Measurements from ENCODE around the gene KLHDC1.
"Not testable (repeated sequence)": the region's sequence is repeated elsewhere in the genome, so short reads cannot be mapped to it uniquely, and the experiment has no call there.

Gene KLHDC1

GRCh38 chr14:49692811-49693734, at the start of gene KLHDC1:
Gene KLHDC1, plus strand, starts transcription at chr14:49693120. Its CDS starts 75 bp downstream, at chr14:49693195.
- DNase-seq (ENCODE audit: low read depth, low spot score): peak; percentile 36

DNA sequence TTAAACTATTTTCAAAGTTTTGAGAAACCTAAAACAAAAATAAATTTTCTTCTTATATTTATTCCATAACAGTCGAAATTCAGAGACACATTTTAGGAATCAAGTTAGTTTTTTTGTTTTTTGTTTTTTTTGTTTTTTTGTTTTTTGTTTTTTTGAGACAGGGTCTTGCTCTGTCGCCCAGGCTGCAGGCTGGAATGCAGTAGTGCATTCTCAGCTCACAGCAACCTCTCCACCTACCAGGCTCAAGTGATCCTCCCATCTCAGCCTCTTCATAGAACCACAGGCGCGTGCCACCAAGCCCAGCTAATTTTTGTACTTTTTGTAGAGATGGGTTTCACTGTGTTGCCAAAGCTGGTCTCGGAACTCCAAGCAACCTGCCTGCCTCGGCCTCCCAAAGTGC, 39.4 kb upstream of the KLHDC1 start:
- DNase-seq (ENCODE audit: low read depth, low spot score): no peak

GRCh38 chr14:49654511-49654910, 38.4 kb upstream of the KLHDC1 start:
- no peak for DNase-seq (ENCODE audit: low read depth, low spot score)

- not testable (repeated sequence) for DNase-seq (ENCODE audit: low read depth, low spot score)
These were observed 35.4 kb upstream of the KLHDC1 start for GRCh38 chr14:49657500-49657899.

- DNase-seq (ENCODE audit: low read depth, low spot score): no peak
These were observed 33.1 kb upstream of the KLHDC1 start for GRCh38 chr14:49659526-49660455.

GRCh38 chr14:49670475-49670874, 22.4 kb upstream of the KLHDC1 start:
- DNase-seq (ENCODE audit: low read depth, low spot score): no peak

- DNase-seq (ENCODE audit: low read depth, low spot score): no peak
These were observed 19.3 kb upstream of the KLHDC1 start for GRCh38 chr14:49673586-49673985.

- DNase-seq (ENCODE audit: low read depth, low spot score): no peak
These were observed 15.3 kb upstream of the KLHDC1 start for GRCh38 chr14:49677643-49678042.

DNA sequence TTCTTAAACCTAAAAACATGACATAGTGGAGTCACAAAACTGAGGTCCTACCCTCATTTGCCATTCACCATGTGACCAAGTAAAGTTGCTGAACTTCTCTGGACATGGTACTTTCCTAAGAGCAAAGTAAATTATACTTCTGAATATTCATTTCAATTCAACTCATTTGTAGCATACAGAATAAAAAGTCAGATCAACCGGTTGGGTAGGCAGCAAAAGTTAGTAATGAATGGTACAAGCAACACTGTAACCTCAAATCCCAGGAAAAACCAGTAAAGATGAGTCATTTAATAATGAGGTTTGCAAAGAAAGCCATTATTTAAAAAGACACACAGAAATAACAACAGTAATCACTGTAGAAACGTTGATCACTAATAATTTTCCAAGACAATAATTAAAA, 13.6 kb upstream of the KLHDC1 start:
- no peak for DNase-seq (ENCODE audit: low read depth, low spot score)

- DNase-seq (ENCODE audit: low read depth, low spot score): no peak
These were observed 6.5 kb upstream of the KLHDC1 start for GRCh38 chr14:49686425-49686824.

DNA sequence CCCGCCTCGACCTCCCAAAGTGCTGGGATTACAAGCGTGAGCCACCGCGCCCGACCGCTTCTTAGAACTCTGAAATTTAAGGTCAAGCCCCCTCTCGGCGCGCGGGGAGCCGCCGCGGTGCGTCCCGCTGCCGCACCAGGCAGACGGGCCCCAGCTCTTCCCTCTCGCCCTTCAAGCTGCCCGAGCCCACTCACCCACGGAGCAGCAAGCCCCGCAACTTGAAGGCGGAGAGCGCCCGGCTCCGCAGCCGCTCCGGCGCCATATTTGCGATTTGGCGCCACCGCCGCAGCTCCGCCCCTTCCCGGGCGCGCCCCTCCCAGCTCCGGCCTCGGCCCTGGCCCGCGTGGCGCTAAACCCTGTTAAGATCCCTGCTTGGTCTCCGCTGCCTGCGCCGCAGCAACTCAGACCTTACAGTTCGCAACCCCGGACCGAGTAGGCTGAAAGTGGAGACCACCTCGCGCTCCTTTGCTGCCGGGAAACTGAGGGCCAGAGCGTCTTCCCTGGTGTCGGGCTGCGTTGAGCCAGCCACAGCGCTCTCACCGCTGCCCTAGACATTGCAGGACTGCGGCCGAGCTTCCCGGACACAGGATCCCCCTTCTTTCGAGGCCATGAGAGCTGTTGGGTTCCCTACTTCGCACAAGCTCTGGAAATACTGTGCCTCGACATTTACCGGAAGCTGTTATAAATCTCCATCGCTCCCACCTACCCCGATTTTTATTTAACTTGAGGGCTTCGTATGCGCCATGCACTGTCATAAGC, 4.8 kb upstream of the KLHDC1 start, which contains the start of gene POLE2:
TSS of gene POLE2 (minus strand) at position 273 of the 759 bp plus-strand sequence. CDS start at position 262, 11 bp downstream.
- peak; percentile 35 for DNase-seq (ENCODE audit: low read depth, low spot score)

- DNase-seq (ENCODE audit: low read depth, low spot score): no peak
These were observed 4.3 kb upstream of the KLHDC1 start for GRCh38 chr14:49688701-49689030.

GRCh38 chr14:49691031-49691430, 1.9 kb upstream of the KLHDC1 start:
- DNase-seq (ENCODE audit: low read depth, low spot score): no peak

DNA sequence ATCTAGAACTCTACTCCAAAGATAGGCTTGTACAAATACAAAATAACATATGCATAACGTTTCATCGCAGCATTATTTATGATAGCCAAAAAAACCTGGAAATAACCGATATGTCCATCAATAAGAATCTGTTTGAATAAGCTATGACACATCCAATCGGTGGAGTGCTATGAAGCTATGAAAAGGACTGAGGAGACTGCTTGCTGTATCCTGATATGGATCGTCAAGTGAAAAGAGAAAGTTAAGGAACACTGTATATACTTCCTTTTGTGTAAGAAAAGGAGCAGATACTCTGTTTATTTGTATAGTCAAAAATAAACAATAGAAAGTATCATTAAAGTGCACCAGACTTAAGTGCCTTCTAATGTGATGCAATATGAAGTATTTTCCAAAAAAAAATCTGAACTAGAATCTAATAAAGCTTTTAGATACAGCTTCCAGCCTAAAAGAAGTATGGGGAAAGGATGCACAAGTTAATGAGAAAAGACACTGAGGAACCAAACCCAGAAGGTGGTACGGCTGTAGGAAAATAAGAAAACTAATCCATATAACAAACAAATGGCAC, 645 bp upstream of the KLHDC1 start:
- no peak for DNase-seq (ENCODE audit: low read depth, low spot score)

DNA sequence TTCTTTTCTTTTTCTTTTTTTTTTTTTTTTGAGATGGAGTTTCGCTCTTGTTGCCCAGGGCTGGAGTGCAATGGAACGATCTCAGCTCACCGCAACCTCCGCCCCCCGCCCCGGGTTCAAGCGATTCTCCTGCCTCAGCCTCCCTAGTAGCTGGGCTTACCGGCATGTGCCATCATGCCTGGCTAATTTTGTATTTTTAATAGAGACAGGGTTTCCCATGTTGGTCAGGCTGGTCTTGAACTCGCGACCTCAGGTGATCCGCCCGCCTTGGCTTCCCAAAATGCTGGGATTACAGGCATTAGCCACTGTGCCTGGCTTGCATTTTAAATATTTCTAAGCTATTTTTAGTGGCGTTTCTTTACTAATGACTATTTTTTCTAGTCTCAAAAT, 810 bp downstream of the KLHDC1 start:
- DNase-seq (ENCODE audit: low read depth, low spot score): not testable (repeated sequence)

- DNase-seq (ENCODE audit: low read depth, low spot score): no peak
These were observed 9.8 kb downstream of the KLHDC1 start for GRCh38 chr14:49702725-49703124.

DNA sequence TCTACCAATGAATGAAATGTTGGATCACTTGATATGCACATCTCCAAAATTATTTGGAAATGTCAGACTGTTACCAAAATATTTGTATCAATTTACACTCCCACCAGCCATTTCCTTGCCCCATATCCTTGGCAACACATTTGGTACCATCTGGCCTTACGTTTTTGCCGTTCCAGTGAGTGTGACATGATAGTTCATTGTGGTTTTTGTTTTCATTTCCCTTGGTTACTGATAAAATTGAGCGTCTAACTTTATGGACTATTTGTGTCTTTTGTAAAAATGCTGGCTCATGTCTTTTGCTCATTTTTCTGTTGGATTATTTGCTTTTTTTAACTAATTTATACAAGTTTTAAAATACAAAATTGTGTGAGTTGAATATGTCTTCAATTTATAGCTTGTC, 11.0 kb downstream of the KLHDC1 start:
- no peak for DNase-seq (ENCODE audit: low read depth, low spot score)

DNA sequence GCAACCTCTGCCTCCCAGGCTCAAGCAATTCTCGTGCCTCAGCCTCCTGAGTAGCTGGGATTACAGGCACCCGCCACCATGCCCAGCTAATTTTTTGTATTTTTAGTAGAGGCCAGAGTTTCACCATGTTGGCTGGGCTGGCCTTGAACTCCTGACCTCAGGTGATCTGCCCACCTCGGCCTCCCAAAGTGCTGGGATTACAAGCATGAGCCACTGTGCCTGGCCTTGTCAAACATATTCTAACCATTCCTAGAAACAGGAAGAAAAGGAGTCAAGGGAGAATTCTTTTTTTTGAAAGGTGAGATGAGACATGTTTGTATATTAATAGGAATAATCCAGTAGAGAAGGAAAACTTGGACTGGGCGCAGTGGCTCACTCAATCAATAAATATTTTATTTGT, 11.6 kb downstream of the KLHDC1 start:
- DNase-seq (ENCODE audit: low read depth, low spot score): not testable (repeated sequence)

DNA sequence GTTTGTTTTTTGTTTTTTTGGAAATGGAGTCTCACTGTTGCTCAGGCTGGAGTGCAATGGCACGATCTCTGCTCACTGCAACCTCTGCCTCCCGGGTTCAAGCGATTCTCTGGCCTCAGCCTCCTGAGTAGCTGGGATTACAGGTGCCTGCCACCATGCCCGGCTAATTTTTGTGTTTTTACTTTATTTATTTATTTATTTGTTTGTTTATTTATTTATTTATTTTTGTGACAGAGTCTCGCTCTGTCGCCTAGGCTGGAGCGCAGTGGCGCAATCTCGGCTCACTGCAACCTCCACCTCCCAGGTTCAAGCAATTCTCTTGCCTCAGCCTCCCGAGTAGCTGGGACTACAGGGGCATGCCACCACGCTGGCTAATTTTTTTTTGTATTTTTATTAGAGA, 18.1 kb downstream of the KLHDC1 start:
- DNase-seq (ENCODE audit: low read depth, low spot score): not testable (repeated sequence)

DNA sequence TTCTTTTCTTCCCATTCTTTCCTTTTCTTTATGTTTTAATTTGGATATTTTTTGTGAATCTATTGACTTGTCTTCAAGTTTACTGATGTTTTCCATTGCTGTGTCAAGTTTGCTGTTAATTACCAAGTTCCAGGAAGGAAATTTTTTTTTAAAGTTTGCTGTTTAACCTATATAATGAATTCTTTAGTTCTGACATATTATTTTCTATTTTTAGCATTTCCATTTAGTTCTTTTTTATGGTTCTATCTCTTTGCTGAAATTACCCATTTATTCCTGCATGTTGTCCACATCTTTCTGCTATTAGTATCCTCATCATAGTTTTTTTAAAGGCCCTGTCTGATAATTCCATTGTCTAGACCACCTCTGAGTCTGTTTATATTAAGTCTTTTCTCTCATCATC, 27.8 kb downstream of the KLHDC1 start:
- DNase-seq (ENCODE audit: low read depth, low spot score): no peak

DNA sequence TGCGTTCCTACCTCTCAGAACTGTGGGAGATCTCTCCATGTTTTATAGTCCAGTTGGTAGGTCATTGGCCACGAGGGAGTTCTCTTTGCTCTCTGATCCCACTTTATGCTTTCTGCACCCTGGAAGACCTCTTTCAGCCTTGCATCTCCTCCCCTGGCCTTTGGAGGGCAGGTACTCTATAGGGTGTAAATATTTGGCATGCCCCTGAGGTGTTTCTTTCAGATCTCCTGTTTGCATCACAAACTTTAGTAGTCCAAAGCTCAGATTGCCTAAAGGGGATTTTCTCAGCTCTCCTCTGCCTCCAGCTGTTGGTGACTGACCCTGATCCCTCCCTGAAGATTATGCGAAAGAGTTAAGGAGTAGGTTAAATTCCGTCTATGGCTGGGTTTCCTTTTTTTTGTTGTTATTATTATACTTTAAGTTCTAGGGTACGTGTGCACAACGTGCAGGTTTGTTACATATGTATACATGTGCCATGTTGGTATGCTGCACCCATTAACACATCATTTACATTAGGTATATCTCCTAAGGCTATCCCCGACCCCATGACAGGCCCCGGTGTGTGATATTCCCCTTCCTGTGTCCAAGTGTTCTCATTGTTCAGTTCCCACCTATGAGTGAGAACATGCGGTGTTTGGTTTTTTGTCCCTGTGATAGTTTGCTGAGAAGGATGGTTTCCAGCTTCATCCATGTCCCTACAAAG, 29.0 kb downstream of the KLHDC1 start:
- DNase-seq (ENCODE audit: low read depth, low spot score): not testable (repeated sequence)
